Measurements from ENCODE around the gene CDH26.

DNA sequence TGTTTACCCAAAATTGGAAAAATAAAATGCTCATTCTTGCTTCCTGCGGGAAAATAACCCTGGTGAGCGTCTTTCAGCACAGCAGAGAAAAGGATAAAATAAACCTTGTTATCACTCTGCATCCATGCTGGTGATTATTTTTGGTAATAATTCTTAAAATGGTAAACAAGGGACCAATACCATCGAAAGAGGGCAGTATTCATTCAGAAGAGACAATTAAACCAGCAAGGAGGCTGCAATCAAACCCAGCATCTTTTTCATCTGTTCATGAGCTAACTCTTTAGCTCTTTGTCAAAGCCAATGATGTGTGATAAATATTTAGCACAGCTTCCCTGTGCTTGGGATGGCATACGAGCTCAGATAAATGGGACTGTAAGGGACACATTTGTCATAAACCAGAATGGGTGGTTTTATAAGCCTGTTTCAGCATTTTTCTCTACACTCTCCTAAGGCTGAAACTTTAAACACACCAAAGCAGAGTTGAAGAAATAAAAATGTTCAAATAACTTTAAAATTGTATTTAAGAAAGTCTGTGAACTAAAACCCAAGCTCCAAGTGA lies 34.4 kb downstream of the CDH26 start:
- TF ChIP-seq CTCF (optimal IDR thresholded peaks at IDR 0.05 in 1 of 3, IDR thresholded peaks at IDR 0.05 in 1 of 3, conservative IDR thresholded peaks at IDR 0.05 in 1 of 3; ENCODE audit: extremely low read depth in 1 of 3, insufficient read depth in 2 of 3, low read length in 3 of 3): peak in 1 of 3 experiments; percentile 12
- TF ChIP-seq EZH2 (IDR thresholded peaks at IDR 0.05; ENCODE audit: low read length): no peak

Measured in keratinocyte (primary cell).